DMS 273 (cell line): ENCODE results near the gene DAO.
A peak's percentile ranks its signal among the peaks of the same experiment; 100 is the strongest.

Source experiments
- DNase-seq: peaks from one replicate; lab custom pipeline; 2025; ENCODE audit not compliant: unreplicated experiment; lab: John Stamatoyannopoulos, UW

The DAO gene

DNA sequence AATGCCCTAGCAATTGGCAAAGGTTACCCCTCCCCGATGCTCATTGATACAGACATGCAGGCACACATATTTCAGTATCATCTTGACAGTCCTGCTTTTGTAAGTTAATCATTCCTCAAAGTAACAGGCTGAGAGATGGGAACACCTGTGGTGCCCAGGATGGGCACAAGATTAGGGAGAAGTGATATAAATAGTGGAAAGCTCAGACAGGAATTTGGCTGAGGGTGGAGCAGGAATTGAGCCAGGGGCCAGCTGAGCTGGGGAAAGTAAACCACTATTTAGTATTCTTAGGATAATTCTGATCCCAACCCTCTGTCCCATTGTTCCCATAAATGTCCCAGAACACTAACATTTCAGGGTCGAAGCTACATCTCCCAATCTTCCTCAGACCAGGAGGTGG, 38.3 kb downstream of the DAO start:
- no peak for DNase-seq

DNA sequence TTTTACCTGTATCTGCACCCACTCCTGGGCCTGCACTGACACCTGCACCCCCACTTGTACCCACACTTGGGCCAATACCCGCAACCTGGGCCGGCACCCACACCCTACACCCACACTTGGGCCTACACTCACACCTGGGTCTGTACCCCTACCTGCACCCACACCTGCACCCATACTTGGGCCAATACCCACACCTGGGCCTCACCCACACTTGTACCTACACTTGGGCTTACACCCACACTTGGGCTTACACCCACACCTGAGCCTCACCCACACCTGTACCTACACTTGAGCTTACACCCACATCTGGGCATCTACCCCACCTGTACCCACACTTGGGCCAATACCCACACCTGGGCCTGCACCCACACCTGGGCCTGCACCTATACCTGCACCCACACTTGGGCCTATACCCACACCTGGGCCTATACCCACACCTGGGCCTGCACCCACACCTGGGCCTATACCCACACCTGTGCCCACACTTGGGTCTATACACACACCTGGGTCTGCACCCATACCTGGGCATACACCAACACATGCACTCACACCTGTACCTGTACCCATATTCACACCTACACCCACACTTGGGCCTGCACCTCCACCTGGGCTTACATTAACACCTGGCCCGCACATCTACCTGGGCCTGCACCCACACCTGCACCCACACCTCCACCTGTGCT, 39.2 kb downstream of the DAO start:
- DNase-seq: no peak

DNA sequence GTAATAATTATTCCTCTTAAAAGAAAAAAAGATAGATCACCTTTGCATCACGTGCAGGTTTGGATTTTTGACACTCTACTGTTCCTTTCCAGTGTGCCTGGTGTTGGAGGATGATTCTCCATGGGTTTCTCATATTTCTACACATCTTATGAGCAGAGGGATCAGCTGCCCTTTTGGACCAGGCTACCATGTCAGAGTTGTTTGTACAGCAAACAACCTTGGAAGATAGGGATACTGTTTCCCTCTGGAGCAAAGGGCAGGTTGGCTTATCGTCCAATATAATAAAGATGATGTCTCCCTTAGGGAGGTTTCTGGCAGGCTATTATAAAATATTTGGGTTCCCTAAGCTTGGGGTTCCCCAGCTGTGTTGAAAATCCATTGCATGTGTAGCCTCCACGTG, 42.1 kb downstream of the DAO start:
- DNase-seq: no peak

DNA sequence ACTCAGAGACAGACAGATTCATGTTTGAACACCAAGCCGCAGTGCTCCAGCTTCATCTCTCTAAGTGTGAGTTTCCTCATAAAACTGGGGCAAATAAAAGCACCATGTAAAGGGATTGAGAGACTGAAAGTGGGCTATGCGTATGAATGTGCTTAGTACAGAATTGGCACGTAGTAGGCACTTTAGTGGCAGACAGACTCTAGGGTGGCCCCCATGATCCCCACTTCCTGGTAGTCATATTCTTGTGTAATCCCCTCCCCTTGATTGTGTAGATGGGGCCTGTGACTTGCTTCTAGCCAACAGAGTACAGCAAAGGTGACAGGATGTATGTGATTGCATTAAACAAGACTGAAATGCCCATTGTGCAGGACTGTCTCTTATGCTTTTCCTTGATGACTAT, 43.0 kb downstream of the DAO start:
- no peak for DNase-seq

DNA sequence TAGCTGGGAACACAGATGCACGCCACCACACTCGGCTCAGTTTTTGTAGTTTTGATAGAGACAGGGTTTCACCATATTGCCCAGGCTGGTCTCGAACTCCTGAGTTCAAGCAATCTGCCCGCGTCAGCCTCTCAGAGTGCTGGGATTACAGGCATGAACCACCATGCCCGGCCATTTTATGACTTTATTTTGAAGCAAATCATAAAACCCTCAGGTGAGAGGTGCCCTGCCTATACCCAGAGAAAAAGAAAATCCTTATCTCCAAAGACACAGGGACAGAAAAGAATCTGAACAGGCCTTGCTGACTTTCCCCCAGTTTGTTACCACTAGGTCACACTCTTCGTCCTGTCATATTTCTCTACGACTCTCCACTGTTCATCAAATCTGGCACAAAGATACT, 48.8 kb downstream of the DAO start:
- DNase-seq: no peak

DNA sequence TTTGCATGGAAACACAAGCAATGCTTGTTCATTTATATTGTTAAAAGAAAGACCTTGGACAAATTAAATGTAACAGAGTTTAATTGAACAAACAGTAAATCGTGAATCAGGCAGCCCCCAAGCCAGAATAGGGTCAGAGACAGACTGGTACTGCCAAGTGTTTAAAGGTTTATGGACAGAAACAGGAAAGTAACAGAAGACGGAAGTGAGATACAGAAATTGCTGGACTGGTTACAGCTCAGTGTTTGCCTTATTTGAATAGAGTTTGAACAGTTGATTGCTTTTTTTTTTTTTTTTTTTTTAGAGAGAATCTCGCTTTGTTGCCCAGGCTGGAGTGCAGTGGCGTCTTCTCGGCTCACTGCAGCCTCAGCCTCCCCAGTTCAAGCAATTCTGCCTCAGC, 50.3 kb downstream of the DAO start:
- no peak for DNase-seq

DNA sequence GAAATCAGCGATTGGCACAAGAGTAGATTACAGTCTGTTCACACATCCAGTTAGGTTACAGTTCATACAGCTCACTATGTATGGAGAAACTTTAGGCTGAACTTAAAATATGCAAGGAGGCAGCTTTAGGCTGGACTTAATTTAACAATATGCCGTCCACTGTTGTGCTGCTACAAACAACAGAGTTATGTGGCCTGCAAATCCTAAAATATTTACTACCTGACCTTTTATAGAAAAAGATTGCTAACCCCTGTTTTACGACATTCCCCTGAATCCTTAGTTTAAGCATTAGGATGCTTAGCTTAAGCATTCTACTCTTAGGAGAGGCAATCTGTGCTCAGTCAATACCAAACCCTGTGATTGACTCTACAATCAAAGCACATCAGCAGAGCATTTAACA, 50.9 kb downstream of the DAO start:
- no peak for DNase-seq

DNA sequence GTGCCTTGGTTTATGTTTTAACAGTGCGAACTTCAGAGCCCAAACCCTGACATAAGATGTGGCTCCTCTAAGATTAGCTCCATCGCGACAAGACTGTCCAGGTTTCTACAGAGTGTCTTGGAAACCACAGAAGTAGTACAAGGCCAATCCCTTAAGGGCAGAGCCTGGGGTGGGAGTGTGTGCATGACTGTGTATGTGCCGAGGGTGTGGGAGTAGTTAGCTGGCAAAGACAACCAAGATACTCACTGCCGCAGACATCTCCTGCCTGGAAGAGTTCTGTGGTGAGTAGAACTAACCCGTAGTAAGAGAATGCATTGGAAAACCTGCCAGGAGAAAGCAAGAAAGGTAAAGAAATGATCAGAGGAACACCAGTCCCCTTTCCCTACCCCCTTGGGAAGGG, 54.1 kb downstream of the DAO start:
- no peak for DNase-seq

DNA sequence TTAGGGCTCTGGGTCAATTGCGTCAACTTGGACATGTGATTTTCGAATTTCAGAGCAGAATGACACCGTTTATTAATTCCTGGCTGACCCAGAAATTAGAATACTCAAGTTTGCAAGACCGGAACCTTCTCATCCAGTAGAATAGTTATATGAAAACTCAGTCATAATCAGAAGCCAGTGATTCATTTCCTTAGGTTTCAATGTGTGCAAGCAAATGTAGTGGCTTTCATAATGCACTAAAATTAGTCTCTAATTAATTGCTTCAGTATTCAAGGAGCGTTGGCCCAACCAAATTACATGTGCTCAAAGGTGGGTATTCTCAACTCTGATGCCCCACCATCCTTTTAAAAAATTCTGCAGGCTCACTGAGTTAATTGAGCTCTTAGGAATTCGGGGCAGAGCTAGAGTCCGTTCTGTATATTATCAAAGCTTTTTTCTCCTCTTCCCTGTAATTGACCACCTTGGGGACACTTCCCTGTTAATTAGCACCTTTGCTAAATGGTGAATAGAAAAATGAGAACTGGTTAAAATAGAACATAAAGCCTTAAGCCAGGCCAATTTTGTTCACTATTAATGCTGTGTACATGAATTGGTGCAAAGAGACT, 55.4 kb downstream of the DAO start:
- no peak for DNase-seq

DNA sequence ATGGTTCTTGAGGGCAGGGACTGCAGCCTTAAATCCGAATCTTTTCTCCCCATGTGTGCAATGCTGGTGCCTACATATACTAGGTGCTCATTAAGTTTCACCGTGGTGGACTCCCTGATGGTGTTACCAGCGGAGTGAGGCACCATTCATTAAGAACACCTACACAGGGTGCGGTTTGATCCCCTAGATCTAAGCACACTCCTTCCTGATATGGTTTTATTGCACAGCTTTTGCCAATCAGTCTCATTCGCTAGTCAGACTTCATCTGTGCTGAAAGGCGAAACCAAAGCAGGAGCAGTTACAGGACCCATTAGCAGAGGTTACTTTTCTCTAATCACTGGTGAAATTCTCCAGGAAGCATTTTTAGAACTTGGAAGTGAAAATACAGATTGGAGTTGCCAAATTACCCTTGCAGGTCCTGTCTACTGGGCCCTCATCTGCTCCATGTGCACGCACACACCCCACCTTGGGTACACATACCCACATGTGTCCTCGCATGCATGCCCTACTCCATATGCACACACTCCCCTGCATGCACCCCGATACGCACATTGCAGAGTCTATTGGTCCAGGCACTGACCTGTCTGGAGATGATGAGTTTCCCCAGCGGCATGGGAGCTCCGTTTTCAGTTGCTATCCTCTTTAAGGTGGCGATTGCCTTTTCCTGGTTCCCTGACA, 58.5 kb downstream of the DAO start:
- DNase-seq: no peak

DNA sequence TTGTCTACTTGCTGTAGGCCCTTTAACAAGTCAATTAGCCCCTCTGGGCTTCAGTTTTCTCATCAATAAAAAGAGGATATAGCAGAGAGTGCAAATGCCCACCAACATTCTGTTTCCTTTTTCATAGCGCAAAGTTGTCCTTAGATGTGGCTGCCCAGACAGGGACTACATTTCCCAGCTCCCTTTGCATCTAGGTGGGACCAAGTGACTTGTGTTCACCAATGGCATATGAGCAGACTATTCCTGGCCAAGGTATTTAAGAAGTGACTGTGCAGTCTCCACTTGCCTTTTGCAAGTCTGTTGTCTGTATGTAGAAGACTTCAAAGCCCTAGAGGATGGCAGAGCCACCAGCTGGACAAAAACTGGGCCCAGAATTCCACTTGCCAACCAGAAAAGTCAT, 59.7 kb downstream of the DAO start:
- peak; percentile 30 for DNase-seq

DNA sequence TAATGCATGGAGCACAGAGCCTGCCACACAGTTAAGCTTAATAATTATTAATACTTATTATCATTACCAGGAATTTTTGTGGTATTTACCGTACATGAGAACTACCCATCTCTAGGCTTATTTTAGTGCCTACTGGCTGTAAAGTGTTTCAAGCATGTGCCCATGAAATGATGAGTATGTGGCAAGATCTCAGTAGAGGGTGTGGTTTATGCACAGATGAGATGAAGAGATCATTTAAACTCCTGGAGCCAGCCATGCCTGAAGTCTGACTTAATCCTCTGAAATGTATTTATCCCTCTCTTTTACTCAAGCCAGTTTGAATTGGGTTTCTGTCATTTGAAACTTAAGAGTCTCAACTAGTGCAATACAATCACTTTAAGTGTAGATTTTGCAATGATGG, 60.2 kb downstream of the DAO start:
- DNase-seq: no peak

DNA sequence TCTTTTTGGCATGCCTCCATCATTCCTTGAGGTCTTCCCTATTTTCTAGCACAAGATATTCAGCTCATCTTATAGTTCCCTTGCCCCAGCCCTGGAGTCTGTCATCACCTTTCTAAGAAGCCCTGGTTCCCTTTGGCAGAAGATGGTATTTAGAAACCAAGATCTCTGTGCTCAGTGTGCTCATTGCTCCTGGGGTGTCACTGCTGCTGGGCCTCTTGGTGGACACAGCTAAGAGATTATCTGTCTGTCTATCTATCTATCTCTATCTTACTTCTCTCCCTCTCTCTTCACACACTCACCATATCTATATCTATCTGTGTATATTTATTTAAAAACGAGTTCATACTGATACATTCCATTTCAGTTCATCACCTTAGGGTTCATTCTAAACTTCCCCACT, 67.2 kb downstream of the DAO start:
- no peak for DNase-seq

DNA sequence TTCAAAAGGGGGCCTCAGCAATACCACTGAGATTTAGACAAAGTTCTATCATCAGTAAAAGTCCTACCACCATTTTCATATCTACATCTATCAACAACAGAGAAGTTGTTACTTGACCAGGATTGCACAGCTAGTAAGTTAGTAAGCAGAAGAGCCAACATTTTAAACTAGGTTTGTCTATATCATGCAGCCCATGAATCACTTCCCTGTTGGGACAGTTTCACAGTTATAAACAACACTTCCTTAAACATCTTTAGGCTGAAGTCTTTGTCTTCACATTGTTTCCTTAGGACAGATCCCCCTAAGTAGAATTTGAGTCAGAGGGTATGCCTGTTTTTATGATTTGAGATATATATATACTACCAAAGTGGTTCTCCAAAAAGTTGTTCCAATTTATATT, 68.5 kb downstream of the DAO start:
- DNase-seq: no peak

DNA sequence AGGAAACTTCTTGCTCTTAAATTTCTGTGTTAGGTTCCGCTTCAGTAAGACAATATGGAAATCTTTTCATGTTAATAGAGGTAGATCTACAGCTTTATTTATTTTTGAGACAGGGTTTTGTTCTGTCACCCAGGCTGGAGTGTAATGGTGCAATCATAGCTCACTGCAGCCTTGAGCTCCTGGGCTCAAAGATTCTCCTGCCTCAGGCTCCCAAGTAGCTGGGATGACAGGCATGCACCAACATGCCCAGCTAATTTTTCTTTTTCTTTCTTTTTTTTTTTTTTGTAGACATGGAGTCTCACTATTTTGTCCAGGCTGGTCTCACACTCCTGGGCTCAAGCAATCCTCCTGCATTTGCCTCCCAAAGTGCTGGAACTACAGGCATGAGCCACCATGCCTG, 70.1 kb downstream of the DAO start:
- no peak for DNase-seq
